Fibroblast of skin of back (primary cell): ENCODE measurements around the gene C12orf56. TPM values are rescaled to one million over a fixed set of nuclear protein-coding genes. Genes with fewer than 3 reads are reported as not detected.

ENCODE experiments used
- DNase-seq: peaks from one replicate; pipeline ENCODE4 v3.0.0-alpha.2; 2013
- polyA plus RNA-seq, 2 experiments: library from polyadenylated mRNA; unstranded; fragments of 120-200 nt; gene quantifications; one replicate each; pipeline ENCODE4 v1.2.1, GENCODE V29; 2013; ENCODE audit not compliant: insufficient read length in 2 of 2

C12orf56 gene
- polyA plus RNA-seq (2013, experiment 1 of 2; ENCODE audit: insufficient read length), result 0.08 TPM
- polyA plus RNA-seq (2013, experiment 2 of 2; ENCODE audit: insufficient read length), result not detected

DNA sequence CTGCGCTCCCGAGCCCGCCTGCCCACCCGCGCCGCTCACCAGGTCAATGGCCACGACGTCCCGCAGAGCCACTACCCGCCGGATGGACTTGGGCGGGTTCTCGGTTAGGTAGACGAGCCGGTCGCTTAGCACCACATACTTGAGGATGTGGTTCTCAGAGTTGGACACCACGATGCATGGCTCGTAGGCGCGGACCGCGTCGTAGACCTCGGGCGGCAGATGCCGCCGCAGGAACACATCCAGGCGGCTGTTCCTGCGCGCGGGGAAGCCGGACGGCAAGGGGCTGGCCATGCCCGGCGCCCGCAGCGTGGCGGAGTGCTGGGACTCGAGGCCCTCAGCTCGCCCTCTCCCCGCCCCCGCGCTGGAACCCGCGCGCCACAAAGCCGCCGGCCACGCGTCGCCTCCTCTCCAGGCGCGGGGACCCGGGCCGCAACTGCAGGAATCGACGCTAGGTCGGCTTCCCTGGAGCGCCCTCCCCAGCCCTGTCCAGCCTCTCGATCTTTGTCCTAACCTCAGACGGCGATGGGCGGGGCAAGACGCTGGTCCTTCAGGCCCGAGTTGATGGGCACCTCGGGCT lies at the start of gene C12orf56:
TSS of gene C12orf56 (minus strand) at position 484 of the 577 bp plus-strand sequence. CDS start at position 291, 193 bp downstream.
- peak; percentile 33 for DNase-seq

DNA sequence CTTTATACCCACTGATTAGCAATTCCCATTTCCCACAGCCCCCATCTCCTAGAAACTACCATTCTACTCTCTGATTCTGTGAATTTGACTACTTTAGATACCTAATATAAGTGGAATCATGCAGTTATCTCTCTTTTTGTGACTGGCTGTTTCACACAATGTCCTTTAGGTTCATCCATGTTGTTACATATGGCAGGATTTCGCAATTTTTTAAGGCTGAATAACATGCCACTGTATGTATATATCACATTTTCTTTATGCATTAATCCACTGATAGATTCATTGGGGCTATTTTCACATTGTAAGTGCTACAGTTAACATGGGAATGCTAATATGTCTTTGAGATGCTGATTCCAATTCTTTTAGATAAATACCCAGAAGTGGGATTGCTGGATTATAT lies 49.5 kb upstream of the C12orf56 start:
- no peak for DNase-seq

GRCh38 chr12:64433915-64434314 lies 43.4 kb upstream of the C12orf56 start:
- DNase-seq, result no peak

DNA sequence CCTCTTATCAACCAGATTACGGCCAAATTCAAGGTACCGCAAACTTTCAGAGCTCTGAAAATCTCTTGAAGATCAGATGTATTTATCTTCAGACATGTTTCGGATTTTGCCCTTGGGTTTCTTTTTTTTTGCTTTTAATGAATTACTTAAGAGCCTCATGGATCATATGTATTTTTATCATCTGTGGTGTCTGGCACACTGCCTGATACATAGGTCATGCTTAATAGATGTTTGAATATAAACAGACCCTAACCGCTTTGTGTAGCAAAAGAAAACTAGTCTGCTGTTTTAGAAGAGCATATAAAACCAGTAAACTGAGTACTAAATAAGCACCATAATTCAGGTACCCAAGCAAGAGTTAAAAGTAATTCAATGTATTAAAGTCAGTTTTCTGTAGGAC lies 41.2 kb upstream of the C12orf56 start:
- no peak for DNase-seq

DNA sequence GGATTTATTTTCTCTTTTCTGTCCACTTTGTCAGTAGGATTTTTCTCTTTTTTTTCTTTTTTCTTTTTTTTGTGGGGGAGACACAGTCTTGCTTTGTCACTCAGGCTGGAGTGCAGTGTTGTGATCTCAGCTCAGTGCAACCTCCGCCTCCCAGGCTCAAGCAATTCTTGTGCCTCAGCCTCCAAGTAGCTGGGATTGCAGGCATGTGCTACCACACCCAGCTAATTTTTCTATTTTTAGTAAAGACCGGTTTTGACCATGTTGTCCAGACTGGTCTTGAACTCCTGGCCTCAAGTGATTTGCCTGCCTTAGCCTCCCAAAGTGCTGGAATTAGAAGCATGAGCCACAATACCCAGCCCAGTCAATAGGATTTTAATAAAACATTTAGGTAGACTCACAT lies 40.3 kb upstream of the C12orf56 start:
- no peak for DNase-seq

- DNase-seq, result no peak
Measured at GRCh38 chr12:64428956-64429355, 38.4 kb upstream of the C12orf56 start.

DNA sequence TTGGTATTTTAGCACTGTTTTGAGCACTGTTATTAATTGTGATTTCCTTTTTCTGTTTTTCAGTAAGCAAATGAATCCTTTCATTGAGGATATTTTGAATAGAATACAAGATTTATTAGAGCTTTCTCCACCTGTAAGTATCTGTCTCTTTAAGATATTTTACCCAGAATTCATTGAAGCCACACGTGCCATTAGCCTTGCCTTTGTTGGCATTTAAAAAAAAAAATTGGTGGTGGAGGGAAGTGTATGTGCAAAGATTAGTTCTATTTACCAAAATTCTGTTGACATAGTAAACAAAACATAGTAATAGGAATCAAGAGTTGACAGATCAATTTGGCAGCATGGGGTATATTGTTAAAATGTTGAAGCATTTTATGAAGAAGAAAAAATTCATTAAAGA lies 37.4 kb upstream of the C12orf56 start:
- no peak for DNase-seq

GRCh38 chr12:64419696-64420095 lies 29.1 kb upstream of the C12orf56 start:
- DNase-seq, result no peak

GRCh38 chr12:64418209-64418608 lies 27.7 kb upstream of the C12orf56 start:
- no peak for DNase-seq

GRCh38 chr12:64413884-64414283 lies 23.3 kb upstream of the C12orf56 start:
- no peak for DNase-seq

DNA sequence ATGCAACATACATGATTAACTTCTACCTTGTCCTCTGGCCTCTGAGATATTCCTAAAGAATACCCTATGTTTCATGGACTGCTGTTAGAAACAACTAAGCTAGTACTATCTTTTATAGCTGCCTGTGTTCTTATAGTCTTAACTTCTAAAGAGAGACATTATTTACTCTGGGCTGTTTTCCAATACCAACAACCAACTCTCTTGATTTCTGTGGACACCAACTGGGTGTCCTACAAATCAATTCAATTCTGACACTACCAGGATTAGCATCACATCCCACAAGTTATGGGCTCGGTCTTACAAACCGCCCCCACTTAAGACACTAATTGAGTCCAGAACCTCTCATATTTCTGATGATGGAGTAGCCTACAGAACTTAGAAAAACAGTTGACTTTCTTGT lies 21.9 kb upstream of the C12orf56 start:
- no peak for DNase-seq

GRCh38 chr12:64411427-64411826 lies 20.9 kb upstream of the C12orf56 start:
- no peak for DNase-seq

DNA sequence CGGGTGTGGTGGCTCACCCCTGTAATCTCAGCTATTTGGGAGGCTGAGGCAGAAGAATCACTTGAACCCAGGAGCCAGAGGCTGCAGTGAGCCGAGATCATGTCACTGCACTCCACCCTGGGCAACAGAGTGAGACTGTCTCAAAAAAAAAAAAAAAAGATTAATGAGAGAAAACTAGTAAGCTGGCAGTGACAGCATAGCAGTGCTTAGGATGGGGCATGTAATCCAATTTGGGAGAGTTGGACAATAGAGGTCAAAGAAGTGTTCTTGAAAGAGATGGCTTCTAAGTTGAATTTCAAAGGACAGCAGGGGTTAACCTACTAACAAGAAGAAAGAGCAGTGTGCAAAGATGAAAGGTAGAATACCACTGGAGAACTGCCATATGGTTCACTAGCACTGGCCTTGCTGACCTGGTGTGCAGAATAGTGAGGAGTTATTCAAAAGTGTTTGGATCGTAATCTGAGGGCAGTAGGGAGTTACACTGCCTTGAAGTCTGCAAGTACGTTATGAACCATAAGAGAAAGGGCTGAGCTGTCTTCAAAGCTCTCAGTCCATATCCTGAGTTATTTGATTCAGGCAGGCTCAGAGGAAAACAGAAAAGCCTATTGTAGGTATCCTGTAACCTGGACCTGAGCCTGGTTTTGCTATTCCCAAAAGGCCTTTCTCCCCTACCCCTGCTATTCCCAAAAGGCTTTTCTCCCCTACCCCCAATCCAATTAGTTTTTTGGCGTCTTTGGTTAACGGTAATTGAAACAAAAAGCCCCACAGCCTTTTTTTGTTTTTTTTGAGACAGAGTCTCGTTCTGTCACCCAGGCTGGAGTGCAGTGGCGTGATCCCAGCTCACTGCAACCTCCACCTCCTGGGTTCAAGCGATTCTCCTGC lies 17.0 kb upstream of the C12orf56 start:
- DNase-seq, result no peak

GRCh38 chr12:64404470-64405256 lies 14.1 kb upstream of the C12orf56 start:
- DNase-seq, result peak; percentile 94

DNA sequence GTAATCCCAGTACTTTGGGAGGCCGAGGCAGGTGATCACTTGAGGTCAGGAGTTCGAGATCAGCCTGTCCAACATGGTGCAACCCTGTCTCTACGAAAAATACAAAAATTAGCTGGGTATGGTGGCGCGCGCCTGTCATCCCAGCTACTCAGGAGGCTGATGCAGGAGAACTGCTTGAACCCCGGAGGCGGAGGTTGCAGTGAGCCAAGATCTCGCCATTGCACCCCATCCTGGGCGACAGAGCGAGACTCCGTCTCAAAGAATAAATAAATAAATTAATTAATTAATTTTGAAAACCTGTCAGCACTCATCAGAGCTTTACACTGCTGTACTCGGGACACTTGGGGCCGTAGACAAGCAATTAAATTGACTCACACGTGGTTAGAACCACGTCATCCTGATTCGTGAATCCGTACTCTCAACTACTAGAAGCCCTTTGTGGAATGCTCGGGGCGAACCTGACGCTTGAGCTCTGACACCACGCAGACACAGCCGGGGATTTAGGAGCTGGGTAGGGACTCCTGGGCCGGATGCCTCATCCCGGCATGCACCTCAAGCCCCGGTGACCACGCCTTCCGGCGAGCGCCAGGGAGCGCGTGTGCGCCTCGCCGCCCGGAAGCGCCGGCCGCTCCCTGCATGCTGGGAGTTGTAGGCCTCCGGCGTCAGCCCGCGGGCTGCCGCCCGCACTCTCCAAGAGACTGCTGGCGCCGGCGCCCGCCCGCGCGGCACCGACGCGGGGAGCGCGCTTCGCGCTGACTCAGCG lies 13.3 kb upstream of the C12orf56 start, which contains the start of gene XPOT:
TSS of gene XPOT (plus strand) at position 686 of the 763 bp plus-strand sequence. CDS start 5,644 bp downstream, outside the sequence.
- DNase-seq, result peak; percentile 98

DNA sequence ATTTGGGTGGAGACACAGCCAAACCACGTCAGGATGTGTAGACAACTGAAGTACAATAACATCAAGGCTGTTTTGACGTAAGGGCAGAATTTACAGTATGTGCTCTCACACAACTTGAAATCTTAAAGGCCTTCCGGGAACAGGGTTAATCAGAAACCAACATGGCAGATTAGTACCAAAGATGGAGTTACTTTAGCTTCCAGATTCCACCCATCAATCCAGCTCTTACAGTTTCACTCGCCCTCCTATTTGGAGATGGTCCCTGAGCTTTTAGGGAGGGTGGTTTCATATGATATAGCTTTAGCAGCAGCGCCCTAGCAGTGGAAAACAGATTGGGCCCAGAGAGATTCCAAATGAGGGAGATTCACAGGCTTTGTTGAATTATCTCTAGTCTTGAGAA lies 11.6 kb upstream of the C12orf56 start:
- no peak for DNase-seq

DNA sequence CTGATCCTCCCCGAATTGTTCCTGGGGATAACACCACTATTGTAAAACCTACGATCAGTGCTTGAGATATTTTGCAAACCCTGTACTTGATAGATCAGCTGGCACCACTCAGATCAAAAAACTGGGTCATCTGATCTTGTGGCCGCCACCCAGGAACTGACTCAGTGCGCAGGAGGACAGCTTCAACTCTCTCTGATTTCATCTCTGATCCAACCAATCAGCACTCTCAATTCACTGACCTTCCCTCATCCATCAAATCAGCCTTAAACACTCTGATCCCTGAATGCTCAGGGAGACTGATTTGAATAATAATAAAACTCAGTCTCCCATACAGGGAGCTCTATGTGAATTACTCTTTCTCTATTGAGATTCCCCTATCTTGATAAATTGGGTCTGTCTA lies 9.5 kb upstream of the C12orf56 start:
- peak; percentile 20 for DNase-seq

DNA sequence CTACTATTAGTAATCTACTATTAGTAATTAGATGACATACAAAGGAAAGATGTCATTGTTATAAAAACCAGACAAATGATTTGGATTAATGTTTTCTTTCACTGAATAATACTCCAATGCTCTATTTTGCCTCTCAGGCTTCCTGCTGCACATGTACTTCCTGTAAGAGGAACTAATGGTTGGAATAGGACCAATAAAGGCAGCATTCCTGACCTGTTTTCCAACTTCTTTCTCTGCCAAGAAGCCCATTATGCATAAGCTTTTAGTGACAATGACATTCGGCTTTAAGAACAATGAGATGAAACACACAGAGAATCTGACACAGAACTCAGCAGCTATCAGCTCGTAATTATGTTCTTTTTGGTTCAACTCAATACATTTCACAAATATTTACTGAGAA lies 5.2 kb upstream of the C12orf56 start:
- DNase-seq, result peak; percentile 16

- DNase-seq, result peak; percentile 46
Measured at GRCh38 chr12:64392221-64392620, 1.7 kb upstream of the C12orf56 start.

DNA sequence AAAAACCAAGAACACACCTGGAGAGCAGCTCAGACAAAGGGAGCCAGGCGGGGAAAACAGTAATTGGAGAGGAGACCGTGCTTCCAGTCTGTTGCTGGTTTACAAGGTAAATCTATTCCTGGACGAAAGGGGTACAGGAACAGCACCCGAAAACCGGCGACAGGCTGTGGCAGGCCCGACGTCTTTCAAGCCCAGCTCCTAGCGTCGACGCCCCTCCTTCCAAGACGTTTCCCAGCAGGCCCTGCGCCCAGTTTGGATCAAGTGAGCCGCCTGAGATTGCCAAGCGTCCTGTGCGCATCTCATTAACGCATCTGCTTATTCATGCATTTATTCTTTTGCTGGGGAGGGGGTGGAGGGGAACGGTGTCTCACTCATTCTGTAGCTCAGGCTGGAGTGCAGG lies 1.4 kb downstream of the C12orf56 start:
- DNase-seq, result no peak

DNA sequence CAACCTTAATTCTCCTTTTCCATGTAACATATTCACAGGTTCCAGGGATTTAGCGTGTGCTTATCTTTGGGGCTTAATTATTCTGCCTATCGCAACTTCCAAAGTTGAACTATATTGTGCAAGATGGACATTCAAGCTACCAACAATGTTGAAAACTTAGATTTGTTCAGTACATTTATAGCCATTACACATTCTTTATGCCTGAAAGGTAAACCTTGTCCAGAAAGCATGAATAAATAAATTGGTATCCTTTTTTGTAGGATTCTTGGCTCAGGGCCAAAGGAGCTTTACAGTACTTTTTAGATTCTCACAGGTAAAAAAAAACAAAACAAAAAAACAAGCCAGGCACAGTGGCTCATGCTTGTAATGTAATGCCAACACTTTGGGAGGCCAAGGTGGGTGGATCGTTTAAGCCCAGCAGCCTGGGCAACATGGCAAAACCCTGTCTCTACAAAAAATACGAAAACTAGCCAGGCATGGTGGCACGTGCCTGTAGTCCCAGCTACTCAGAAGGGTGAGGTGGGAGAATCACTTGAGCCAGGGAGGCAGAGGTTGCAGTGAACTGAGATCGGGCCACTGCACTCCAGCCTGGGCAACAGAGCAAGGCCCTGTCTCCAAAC lies 3.3 kb downstream of the C12orf56 start:
- DNase-seq, result no peak

DNA sequence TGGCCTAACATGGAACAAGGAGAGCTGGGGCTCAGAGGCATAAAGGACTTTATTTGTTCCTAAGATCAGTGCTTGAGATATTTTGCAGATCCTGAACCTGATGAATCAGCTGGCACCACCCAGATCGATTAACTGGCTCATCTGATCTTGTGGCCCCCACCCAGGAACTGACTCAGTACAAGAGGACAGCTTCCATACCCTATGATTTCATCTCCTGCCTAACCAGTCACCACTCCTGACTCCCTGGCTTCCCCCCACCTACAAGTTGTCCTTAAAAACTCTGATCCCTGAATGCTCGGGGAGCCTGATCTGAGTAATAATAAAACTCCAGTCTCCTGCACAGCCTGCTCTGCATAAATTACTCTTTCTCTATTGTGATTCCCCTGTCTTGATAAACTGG lies 5.1 kb downstream of the C12orf56 start:
- DNase-seq, result peak; percentile 50
